Mesodermal cell (in vitro differentiated cells): ENCODE results near the gene ANKRD30A.
"Not testable (repeated sequence)": the region's sequence is repeated elsewhere in the genome, so short reads cannot be mapped to it uniquely, and the experiment has no call there.

Source experiments
- H3K27ac ChIP-seq: 2 replicates; pipeline ENCODE4 v1.7.0; 2013; ENCODE audit warnings: mild to moderate bottlenecking, low read depth, low read length, moderate library complexity; ENCODE audit not compliant: severe bottlenecking
- H3K36me3 ChIP-seq: 2 replicates; pipeline ENCODE4 v1.7.1; 2013; ENCODE audit warnings: mild to moderate bottlenecking, low read length, moderate library complexity; ENCODE audit not compliant: control insufficient read depth, insufficient read depth
- H3K4me1 ChIP-seq: one replicate; pipeline ENCODE4 v1.7.1; 2013; ENCODE audit warnings: mild to moderate bottlenecking, low read length; ENCODE audit not compliant: insufficient read depth, control insufficient read depth, poor library complexity, severe bottlenecking
- H3K4me3 ChIP-seq: 2 replicates; pipeline ENCODE4 v1.7.0; 2013; ENCODE audit warnings: low read length, control low read depth, mild to moderate bottlenecking; ENCODE audit not compliant: insufficient read depth, poor library complexity, severe bottlenecking; ENCODE audit errors: extremely low read depth
- H3K9me3 ChIP-seq: 2 replicates; pipeline ENCODE4 v1.7.1; 2013; ENCODE audit warnings: mild to moderate bottlenecking, low read length, moderate library complexity; ENCODE audit not compliant: control insufficient read depth
- WGBS, 2 experiments: methylation state at CpG; one replicate each; pipeline ENCODE4 v1.1.5; 2013; ENCODE audit warnings: missing lambda C conversion rate in 2 of 2; ENCODE audit not compliant: insufficient coverage in 2 of 2; 5-methylcytosine and 5-hydroxymethylcytosine counted together

ANKRD30A gene

GRCh38 chr10:37344413-37344812 lies 219.0 kb downstream of the ANKRD30A start:
- no peaks in the 10 kb centered on the region for H3K36me3 ChIP-seq
- 83 to 86% methylated on average over 2 of the region's 2 CpGs for WGBS, 2 experiments
- no peak overlapping the region for H3K27ac ChIP-seq
- no peaks in the 10 kb centered on the region for H3K4me1 ChIP-seq
- no peak overlapping the region for H3K4me3 ChIP-seq
- peaks cover 33% of the 10 kb centered on the region for H3K9me3 ChIP-seq

DNA sequence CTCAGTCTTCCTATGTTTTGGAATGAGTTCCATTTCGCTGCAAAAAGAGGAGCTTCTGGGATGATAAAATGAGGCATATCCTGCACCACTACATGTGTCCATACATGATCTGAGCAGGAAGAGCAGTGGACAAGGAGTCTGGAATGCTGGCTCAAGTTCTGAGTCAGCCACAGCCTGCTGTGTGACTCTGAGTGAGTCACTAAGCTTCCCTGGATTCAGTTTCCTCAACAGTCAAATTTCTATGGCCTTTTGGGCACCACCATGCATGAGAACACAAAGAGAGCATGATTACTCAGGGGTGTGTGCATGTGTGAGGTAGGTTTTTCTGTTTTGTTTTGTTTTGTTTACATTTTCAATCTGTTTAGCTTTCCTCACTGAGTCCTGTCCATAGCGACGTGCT lies 254.6 kb downstream of the ANKRD30A start:
- Histone ChIP-seq H3K36me3 (no peaks in the 10 kb centered on the region), H3K4me3 (no peak overlapping the region), H3K4me1 (no peaks in the 10 kb centered on the region), H3K27ac (no peak overlapping the region), H3K9me3 (peaks cover 67% of the 10 kb centered on the region)
- WGBS, 2 experiments: 65 to 80% methylated on average over 3 of the region's 3 CpGs

DNA sequence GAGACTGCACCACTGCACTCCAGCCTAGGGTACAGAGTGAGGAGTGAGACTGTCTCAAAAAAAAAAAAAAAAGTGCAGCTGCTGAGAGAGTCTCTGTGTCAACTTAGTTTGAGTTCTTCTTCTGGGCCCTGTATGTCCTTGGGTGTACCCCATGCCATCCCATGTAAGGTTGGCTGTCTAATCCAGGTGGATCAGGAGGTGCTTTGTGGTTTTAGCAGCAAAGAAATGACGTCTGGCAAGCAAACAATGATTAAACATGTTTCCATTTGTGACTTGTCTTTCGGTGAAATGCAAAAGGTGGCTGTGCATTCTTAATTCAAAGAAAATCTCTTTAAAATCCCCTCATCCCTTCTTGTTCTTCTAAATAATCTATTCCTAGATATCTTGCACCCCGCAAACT lies 255.9 kb downstream of the ANKRD30A start:
- Histone ChIP-seq H3K27ac (no peak overlapping the region), H3K4me1 (no peaks in the 10 kb centered on the region), H3K4me3 (no peak overlapping the region), H3K36me3 (no peaks in the 10 kb centered on the region), H3K9me3 (peaks cover 66% of the 10 kb centered on the region)
- WGBS, 2 experiments: 58 to 83% methylated on average over 2 to 3 of the region's 3 CpGs

- 71 to 100% methylated on average over 2 of the region's 4 CpGs for WGBS, 2 experiments
- Histone ChIP-seq H3K4me1 (no peaks in the 10 kb centered on the region), H3K4me3 (no peak overlapping the region), H3K9me3 (peaks cover 62% of the 10 kb centered on the region), H3K27ac (no peak overlapping the region), H3K36me3 (no peaks in the 10 kb centered on the region)
Observed at GRCh38 chr10:37384923-37385322, 259.5 kb downstream of the ANKRD30A start.

- Histone ChIP-seq H3K27ac (no peak overlapping the region), H3K9me3 (peaks cover 55% of the 10 kb centered on the region), H3K36me3 (no peaks in the 10 kb centered on the region), H3K4me1 (no peaks in the 10 kb centered on the region), H3K4me3 (no peak overlapping the region)
- 64% methylated on average over 1 of the region's 3 CpGs; no CpG with 5 or more reads in 1 of the 2 experiments for WGBS, 2 experiments
Observed at GRCh38 chr10:37390926-37391325, 265.5 kb downstream of the ANKRD30A start.

DNA sequence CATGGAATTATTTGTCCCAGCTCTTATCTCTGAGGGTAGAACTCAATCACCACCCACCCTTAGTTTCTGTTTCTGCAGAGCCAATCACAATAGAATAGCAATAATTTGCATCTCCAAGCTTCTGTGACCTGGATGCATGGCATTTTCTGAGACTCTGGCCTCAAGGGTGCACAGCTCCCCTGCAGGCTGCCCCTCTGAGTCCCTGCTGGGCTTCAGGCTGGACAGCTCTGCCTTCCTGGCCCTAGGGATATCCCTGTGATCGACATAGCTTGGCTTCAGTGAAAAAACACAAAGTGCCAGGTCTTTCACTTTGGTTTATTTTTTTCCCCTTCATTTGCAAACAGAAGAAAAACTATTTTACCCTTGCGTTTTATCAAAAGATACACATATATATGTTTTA lies 275.4 kb downstream of the ANKRD30A start:
- not testable (repeated sequence) for H3K4me3 ChIP-seq, H3K4me1 ChIP-seq, H3K27ac ChIP-seq, H3K36me3 ChIP-seq
- WGBS, 2 experiments: 29 to 33% methylated on average over 1 of the region's 2 CpGs
- H3K9me3 ChIP-seq: peaks cover 52% of the 10 kb centered on the region

DNA sequence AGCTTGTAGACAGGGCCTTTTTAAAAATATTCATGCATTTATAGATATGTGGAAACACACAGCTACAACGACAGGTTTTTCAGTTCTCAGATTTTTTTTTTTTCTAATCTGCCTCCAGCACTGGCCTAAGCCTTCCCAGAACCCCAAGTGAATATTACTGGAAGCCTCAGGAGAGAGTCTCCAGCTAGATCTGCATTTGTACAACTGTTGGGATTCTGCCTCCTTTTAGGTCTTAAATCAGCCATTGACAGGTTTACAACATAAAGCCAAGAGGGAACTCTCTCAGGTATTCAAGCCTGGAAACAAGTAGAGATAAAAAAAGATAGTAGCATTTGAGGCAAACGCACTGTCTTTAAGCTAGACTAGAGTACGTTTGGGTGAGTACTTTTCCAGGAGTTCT lies 275.8 kb downstream of the ANKRD30A start:
- H3K27ac ChIP-seq: no peak overlapping the region
- peaks cover 51% of the 10 kb centered on the region for H3K9me3 ChIP-seq
- H3K36me3 ChIP-seq: no peaks in the 10 kb centered on the region
- H3K4me3 ChIP-seq: no peak overlapping the region
- WGBS, 2 experiments: 40 to 49% methylated on average over 1 to 2 of the region's 3 CpGs
- H3K4me1 ChIP-seq: no peaks in the 10 kb centered on the region

- 25% methylated on average over 1 of the region's 2 CpGs; no CpG with 5 or more reads in 1 of the 2 experiments for WGBS, 2 experiments
- no peak overlapping the region for H3K4me3 ChIP-seq
- H3K4me1 ChIP-seq: no peaks in the 10 kb centered on the region
- H3K36me3 ChIP-seq: no peaks in the 10 kb centered on the region
- H3K9me3 ChIP-seq: peaks cover 42% of the 10 kb centered on the region
- no peak overlapping the region for H3K27ac ChIP-seq
Observed at GRCh38 chr10:37403776-37404175, 278.4 kb downstream of the ANKRD30A start.
